Hematopoietic multipotent progenitor cell (in vitro differentiated cells): ENCODE measurements around the gene DST. TPM values are rescaled to one million over a fixed set of nuclear protein-coding genes. Genes with fewer than 3 reads are reported as not detected.

ENCODE experiments used
- DNase-seq, 3 donors: peaks; one replicate each; pipeline ENCODE4 v3.0.0-alpha.2; 2011 to 2015; ENCODE audit warnings: low read depth in 2 of 3, low spot score in 2 of 3
- total RNA-seq: library from RNA; depleted of rRNA; stranded (reverse); fragments of >200 nt; gene quantifications from one replicate; pipeline ENCODE4 v1.2.3, GENCODE V29; 2012

Gene DST
- total RNA-seq, 1 donor, result 53.3 TPM

- DNase-seq, result no peak
Observed at GRCh38 chr6:56664029-56664428, 21.3 kb upstream of the DST start.

GRCh38 chr6:56663344-56663743 is 20.7 kb upstream of the DST start:
- DNase-seq, result no peak

GRCh38 chr6:56661338-56661737 is 18.6 kb upstream of the DST start:
- peak in 2 of 3 donors; percentile 24 to 57 for DNase-seq

GRCh38 chr6:56660381-56660730 is 17.7 kb upstream of the DST start:
- DNase-seq, result no peak

- DNase-seq, result no peak
Observed at GRCh38 chr6:56659721-56660380, 17.2 kb upstream of the DST start.

GRCh38 chr6:56658326-56658725 is 15.6 kb upstream of the DST start:
- DNase-seq, result no peak

- DNase-seq, result peak in 2 of 3 donors; percentile 38 to 69
Observed at GRCh38 chr6:56657354-56657753, 14.7 kb upstream of the DST start.

- DNase-seq, result no peak
Observed at GRCh38 chr6:56656466-56656865, 13.8 kb upstream of the DST start.

GRCh38 chr6:56655996-56656395 is 13.3 kb upstream of the DST start:
- no peak for DNase-seq

- DNase-seq, result no peak
Observed at GRCh38 chr6:56655249-56655648, 12.6 kb upstream of the DST start.

- no peak for DNase-seq
Observed at GRCh38 chr6:56652994-56653393, 10.3 kb upstream of the DST start.

- DNase-seq, result no peak
Observed at GRCh38 chr6:56652231-56652630, 9.5 kb upstream of the DST start.

GRCh38 chr6:56650191-56650590 is 7.5 kb upstream of the DST start:
- DNase-seq, result no peak

GRCh38 chr6:56649782-56650181 is 7.1 kb upstream of the DST start:
- DNase-seq, result no peak

- DNase-seq, result peak in 1 of 3 donors; percentile 25
Observed at GRCh38 chr6:56649053-56649769, 6.5 kb upstream of the DST start.

- DNase-seq, result no peak
Observed at GRCh38 chr6:56647172-56647762, 4.6 kb upstream of the DST start.

- no peak for DNase-seq
Observed at GRCh38 chr6:56644366-56644765, 1.7 kb upstream of the DST start.

GRCh38 chr6:56643379-56644089 is 845 bp upstream of the DST start:
- no peak for DNase-seq

GRCh38 chr6:56640374-56640773 is 2.3 kb downstream of the DST start:
- DNase-seq, result no peak

- no peak for DNase-seq
Observed at GRCh38 chr6:56638760-56639159, 3.9 kb downstream of the DST start.

GRCh38 chr6:56637640-56638039 is 5.0 kb downstream of the DST start:
- peak in 2 of 3 donors; percentile 29 to 54 for DNase-seq

GRCh38 chr6:56628105-56628504 is 14.6 kb downstream of the DST start:
- DNase-seq, result no peak
